HG02610 (cell line): ENCODE measurements around the gene CASTOR2.
"Not testable (repeated sequence)": the region's sequence is repeated elsewhere in the genome, so short reads cannot be mapped to it uniquely, and the experiment has no call there.

Source experiments
- ATAC-seq: cut with Tn5 transposase; IDR thresholded peaks from one replicate; pipeline ENCODE4 v1.9.1; 2021; ENCODE audit warnings: mild to moderate bottlenecking, moderate library complexity; ENCODE audit not compliant: unreplicated experiment

CASTOR2 gene

DNA sequence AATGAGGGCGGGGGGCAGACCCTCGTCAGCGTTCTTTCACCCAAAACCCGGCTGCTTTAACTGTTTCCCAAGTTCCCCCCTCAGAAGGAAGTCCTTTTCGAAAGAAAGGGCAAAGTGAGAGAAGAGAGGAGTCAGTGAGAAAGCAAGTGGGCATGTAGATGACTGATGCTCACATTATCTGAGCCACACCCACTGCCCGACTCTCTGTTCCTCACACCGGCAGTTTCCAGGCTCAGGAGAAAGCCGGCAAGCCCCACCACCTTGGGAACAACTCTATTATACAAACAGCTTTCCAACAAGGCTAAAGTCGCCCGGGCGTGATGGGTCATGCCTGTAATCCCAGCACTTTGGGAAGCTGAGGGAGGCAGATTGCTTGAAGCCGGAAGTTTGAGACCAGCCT, 86.0 kb downstream of the CASTOR2 start:
- no peak for ATAC-seq

DNA sequence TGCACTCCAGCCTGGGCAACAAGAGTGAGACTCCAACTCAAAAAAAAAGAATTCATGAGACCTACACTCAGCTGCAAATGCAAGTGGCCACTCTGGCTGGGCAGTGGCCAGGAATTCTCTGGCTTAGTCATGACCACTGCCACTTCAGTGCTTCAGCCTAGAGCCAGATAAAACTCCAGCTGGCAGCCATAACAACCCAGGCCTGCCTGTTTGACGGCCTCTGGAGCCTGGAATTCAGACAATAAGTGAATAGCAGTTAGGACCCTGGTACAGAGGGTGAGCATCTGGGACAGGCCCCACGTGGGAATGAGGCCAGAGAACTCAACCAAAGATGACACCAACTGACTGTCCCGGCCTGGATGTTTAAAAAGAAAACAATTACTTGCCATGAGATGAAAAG, 90.2 kb downstream of the CASTOR2 start:
- ATAC-seq, result no peak

DNA sequence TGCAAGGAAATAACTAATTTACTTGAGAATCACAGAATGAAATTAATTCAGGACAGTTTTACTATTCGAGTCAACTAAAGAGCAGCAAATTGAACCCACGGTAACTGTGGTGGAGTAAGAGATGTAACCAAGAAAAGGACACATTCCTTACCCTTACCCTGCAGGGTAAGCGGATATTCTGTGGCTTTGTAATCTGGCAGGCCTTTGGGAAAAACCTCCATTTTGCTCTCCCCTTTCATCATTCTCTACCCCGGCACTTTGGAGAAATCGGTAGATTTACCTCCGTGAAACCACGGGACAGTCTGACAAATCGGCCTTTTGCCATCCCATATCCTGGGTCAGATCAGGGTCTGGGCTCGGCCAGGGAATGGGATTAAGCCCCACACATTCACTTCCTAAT, 90.7 kb downstream of the CASTOR2 start:
- ATAC-seq, result no peak

DNA sequence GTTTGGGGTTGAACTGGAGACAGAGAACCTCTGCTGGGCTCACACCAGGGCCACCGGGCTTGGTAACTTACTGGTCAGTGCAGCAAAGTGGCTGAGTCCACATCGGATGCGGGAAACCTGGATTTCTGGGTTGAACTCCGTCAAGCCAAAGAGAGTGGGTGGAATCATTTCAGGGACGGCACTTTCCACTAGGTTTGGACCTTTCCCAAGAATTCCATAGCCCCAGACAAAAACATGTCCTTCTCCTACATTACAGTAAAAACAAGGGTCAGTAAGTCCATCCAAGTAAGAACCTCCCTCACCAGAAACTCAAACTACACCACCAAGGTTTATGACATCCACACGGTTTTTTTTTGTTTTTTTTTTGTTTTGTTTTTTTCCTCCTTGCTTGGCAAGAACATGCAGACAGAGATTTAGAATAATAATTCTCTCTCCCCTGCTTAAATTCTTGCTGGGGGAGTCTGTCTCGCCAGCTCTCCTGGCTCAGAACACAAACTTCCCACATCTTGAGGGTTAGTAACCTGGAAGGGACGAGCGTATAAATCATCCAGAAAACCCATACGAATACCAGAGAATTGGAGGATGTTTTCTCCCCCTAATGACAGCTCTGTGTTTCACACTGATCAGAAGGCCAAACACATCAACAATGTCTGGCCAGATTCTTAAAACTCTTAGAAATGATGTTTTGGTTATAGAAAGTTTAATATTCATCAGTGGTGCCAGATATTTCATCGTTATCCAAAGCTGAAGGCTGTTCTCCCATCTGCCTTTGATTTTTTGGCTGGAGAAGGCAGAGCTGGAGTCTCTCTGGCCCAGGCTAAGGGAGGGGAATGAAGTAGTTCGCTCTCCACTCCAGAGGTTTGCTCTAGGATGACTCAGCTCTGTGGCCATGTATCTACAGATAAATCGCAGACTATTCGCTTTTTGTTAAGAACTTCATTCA, 91.6 kb downstream of the CASTOR2 start:
- no peak for ATAC-seq

- ATAC-seq, result no peak
These were observed 93.9 kb downstream of the CASTOR2 start for GRCh38 chr7:75058406-75058805.

- no peak for ATAC-seq
These were observed 99.8 kb downstream of the CASTOR2 start for GRCh38 chr7:75064291-75064690.

DNA sequence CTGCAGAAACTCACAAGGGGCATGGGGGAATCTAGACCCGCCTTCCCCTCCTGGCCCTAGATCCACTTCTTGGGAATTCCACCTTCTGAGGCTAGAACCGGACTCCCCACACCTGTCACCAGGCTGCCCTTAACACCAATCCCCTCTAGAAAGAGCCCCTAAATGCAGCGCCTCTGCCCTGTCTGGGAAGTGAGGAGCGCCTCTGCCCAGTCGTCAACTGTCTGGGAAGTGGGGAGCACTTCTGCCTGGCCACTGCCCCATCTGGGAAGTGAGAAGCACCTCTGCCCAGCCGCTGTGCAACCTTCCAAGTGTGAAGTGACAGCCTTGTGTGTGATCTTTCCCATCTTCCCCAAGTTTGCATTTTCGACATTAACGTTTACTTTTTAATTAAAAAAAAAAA, 100.3 kb downstream of the CASTOR2 start:
- ATAC-seq, result no peak

DNA sequence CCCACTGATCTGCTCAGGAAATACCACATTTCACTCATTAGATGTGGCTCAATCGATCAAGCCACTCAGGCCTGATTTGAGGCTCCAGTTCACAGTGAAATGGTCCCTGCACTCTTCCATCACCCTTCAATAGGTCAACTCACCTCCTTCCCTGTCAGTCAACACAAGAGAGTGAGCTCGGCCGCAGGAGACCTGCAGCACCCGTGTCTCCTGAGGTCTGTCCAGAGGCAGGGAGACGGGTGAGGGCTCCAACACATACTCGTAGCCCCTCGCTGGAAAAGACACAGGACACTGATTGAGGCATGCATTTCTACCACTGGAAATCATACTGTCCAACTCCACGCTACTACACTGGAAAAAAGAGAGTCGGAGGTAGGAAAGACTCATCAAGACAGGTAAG, 102.0 kb downstream of the CASTOR2 start:
- no peak for ATAC-seq

DNA sequence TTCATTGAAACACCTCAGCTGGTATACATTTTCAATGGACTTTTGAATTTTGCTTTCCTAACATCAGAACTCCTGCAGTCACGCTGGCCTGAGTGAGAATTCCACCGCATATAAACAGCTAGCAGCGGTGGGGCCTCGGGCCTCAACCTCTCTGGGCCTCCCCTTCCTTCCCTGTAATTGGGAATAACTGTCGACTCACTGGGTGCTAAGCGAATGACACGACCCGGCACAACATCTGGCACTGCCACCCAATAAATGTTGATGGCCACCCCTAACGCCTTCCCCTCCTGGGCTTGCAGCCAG, 108.4 kb downstream of the CASTOR2 start:
- no peak for ATAC-seq

DNA sequence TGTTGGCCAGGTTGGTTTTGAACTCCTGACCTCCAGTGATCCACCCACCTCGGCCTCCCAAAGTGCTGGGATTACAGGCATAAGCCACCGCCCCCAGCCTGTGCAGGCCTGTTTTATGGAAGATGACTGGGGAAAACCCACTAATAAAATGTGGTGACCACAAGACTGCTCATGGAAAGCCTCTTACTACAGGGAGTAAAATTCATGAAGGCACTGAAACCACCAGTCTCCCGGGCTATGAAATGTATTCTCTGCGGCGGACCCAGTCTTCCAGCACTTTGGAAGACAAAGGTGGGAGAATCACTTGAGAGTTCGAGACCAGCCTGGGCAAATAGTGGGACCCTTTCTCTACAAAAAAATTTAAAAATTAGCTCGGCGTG, 109.7 kb downstream of the CASTOR2 start:
- ATAC-seq, result not testable (repeated sequence)
